NCI-H526 (cell line): ENCODE results near the gene MRPS6.

Experiments
- DNase-seq, 2 experiments: peaks; one replicate each; lab custom pipeline; 2025; lab: John Stamatoyannopoulos, UW

The MRPS6 gene

DNA sequence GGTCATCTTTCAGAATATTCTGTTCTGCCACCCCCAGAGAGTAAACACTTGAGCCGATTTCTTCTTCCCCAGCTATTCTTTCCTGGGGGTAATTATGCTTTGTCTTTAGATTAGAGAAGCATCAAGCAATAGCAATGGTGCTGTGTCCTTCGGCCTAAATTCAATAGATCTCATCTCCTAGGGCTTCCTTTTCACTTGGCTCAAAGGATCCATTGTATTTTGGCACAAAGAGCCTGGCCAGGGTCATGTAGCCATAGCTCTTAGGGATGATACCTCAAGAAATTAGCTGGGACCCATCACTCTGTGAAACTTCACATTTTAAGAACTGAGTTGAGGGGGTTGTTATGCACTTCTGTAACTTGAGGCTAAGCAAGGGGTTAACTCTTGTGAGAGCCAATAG lies 27.0 kb downstream of the MRPS6 start:
- DNase-seq = no peak

DNA sequence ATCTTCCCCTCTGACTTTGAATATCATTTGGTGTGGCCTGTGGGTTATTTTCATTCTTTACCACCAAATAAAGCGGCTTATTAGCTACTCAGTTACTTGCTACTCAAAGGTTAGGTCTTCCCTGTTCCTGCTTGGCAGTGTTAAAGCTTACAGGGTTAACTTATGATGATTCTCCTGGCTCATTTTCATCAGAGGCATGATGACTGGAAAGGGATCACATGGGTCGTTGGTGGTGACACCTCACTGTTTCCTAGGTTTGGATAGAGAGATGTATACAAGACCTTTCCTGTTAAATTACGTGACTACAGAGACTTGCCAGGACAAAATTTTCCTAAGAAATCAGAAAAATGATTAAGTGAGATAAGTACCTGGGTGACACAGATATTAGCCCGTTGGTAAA lies 27.4 kb downstream of the MRPS6 start:
- DNase-seq = no peak

DNA sequence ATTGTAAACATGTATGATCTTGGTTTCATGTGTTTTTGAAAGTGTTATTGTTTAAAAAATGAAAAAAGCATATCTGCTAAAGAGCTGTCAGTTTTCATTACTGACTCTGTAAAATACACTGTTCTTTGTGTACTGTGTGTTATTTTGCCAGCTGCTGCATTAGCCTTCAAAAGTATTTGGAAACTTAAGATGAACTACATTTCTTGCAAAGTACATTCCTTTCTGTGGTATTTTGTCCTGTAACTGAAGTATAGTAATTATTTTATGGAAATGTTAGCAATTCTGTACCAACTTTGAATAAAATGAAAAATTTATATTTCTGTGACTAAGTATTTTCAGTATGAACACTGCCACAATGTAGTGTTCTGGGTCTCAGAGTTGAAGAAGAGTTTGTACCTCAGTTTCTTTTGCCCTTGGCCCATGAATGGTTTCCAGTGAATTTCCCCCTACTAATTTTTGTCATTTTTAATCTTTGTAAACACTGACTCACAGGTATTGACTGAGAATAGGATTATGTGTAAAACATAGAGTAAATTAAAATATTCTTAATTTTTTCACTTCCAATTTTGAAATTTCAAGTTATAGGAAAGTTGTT lies 32.7 kb downstream of the MRPS6 start:
- DNase-seq = no peak

DNA sequence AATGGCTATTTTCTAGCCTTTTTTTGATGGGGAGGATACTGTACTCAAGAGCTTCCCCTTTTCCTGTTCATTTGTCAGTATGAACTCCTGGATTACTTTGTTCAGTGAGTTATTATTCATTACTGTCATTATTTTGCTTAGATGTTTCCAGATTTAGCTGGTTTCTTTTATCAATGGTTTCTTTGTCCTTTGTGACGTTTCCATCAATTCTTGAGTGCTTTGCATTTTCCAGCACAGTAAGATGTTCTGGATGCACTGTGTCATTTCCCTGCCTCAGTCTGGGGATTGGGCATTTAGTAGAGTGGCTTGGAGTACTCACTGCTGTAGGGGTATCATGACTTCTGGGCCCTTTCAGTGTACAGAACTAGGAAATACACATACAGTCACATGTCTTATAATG lies 34.2 kb downstream of the MRPS6 start:
- DNase-seq = no peak

DNA sequence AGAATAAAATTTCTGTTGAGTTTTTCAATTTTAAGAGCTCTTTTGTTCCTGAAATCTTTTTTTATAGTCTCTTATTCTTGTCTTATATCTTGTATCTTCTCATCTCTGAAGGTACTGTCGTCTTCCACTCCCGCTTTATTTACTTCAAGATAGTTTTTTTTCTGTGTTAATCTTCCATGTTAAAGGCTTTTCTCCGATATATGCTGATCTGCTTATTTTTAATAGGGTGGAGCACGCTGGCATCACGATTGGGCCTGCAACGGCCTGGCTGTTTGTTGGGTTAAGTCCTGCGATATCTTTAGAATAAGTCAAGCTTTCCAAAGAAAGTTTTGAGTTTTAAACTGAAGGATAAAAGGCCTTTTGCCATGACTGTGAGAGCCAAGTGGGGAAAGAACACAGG lies 35.7 kb downstream of the MRPS6 start:
- DNase-seq = no peak

DNA sequence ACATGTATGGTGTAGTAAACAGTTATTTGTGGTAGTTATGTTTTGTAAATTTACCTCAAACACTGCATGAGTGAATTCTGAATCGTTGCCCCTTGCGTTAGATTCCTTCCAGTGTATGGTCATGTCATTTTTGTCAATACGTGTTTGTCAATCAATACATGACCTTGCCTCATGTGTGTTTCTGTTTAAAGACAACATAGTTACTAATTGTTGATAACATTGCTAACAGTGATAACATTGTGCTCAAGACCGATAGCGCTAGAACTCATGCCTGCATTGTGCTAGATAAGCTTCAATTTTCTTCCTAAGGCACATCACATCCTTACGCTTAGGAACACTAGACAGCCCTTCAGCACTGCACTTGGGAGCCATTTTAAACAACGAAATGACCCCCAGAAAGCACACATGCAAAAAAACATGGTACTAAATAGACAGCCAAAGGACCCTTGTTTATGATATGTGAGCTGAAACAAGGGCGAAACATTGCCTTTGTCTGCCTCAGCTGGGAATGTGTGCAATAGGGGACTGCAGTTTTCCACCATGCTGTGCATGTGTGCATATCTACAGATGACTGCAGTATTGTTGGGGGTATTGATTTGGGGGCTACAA lies 37.3 kb downstream of the MRPS6 start:
- DNase-seq = no peak

DNA sequence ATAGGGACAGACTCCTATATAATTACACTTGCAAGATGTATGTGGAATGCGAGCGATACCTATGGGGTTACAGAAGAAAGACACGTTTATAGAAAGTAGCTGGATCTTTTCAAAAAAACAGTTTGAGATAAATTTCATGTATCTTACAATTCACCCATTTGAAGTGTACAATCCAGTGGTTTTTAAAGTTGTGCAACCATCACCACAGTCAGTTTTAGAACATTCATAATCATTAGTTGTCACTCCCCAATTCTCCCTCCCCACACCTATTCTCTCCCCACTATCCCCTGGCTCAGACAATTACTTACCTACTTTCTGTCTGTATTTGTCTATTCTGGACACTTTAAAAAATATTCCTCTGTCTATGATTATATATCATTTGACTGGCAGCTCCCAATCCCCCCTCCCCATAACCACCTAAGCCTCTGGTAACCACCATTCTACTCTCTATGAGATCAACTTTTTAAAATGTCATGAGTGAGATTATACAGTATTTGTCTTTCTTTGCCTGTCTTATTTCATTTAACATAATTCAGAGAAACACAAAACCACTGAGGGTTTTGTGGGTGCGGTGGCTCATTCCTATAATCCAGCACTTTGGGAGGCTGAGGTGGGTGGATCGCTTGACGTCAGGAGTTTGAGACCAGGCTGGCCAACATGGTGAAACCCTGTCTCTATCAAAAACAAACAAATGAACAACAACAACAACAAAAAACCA lies 39.1 kb downstream of the MRPS6 start:
- no peak for DNase-seq

DNA sequence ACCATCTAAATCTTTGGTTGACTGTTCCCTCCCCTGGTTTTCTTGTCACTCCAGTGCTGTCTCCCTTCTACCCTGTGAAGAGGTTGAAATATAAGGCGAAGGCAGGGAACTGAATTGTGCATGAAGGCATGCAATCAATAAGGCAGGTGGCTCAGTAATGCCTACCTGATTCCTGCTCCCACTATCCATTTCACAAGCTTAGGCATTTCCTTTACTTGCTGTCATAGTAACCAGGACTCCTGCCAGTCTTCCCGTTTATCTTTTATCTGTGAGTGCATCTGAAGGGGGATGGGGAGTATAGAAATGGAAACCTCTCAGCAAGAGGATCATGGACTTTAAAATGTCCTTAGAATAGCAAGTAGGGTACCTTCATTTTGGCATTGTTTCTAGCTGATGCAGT lies 40.5 kb downstream of the MRPS6 start:
- no peak for DNase-seq

DNA sequence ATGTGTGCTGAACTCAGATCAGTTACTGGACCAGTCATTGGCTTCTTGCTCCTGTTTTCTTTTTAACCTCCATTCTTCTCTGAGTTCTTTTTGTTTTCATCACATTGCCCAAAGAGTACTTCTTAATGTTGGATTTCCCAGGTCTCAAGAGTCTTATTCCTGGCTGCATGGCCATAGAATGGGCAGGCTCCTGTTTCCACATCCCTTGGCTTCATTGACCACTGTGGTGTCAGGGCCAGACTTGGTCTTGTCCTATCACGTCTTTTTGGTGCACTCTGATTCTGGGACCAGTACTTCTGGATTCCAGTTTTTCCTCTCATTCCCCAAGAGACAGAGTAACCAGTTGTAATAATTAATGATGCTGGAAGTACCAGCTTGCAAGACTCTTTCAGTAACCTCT lies 41.8 kb downstream of the MRPS6 start:
- no peak for DNase-seq

DNA sequence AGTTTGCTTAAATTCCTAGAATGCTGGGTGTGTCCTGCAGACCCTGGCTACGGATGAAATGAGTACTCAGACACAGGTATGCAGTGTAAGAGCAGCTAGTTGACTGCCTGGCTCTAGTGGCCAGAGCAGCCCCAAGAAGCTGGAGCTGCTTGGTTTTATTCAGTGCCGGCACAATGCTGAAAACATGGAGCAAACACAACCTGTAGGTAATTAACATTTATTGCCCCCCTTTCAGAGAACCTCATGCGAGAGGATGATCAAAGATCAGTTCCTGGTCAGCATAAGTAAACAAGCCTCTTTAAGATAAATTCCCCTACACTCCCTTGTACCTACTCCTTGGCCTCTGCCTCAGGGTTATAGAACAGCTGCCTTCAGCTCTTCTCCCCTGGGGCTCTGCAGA lies 43.2 kb downstream of the MRPS6 start:
- no peak for DNase-seq

DNA sequence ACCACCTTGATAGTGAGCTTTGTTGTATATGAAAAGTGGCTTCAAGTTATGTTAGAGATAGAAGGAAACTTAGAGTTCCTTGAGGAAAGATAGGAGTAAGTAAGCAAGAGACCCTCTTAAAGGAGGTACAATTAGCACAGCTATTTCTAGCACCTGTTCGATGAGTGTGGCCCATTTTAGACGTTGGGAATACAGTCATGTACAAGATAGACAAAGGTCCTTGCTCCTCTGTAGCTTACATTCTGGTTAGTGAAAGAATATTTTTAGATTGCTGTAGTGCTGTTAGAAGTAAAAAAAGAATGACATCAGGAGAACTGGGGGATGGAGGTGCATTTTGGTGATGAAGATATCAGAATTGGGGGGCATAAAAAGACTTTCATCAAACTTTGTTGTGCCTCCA lies 47.5 kb downstream of the MRPS6 start:
- DNase-seq = no peak

DNA sequence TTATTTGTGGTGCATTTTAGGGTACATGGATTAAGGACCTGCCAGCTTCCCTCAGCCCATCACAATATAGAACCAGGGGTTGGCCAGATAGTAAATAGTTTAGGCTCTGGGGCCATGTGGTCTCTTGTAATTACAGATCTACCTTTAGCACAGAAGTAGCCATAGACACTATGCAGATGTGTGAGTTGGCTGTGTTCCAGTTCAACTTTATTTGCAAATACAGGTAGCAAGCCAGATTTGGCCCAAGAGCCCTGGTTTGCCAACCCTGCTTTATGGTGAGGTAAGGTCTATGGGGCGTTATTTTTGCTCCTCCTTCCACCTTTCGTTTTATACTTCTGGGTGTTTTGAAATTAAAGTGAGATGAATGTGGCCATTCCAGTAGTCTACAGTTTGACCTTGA lies 48.7 kb downstream of the MRPS6 start:
- DNase-seq = peak in 1 of 2 experiments; percentile 19

DNA sequence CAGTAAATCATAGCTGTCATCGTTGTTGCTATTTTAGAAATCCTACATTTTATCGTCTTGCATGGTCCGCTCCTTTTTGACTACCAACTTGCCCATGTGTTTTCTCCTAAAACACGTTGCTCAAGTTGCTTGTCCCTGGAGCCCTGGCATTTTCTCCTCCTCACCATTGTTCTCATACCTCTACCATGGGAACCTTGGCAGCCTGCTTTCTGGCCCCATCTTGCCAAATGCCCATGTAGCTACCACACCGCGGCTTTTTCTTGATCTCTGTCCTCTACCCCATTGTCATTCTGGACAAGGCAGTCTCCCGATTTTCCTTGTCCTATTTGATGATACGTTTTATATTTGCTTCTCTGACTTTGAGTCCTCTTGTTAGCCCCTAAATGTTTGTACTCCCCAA lies 50.2 kb downstream of the MRPS6 start:
- DNase-seq = no peak

DNA sequence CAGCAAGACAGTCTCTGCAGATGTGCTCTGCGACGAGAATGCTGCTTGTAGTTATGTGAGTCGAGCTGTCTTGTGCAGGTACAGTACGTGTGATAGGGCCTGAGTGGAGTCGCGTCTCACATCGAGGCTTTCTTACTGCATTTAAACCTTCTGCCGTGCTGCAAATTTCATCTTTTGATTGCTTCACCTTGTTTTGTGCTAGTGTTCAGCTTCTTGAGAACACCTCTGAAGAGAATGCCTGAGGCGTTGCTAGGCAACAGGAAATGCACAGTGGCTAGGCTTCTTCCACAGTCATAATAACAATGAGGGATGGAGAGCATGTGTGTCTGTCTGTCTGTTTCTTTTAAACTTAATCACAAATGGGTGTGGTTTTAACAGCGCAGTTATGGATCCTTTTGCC lies 52.9 kb downstream of the MRPS6 start:
- DNase-seq = no peak

DNA sequence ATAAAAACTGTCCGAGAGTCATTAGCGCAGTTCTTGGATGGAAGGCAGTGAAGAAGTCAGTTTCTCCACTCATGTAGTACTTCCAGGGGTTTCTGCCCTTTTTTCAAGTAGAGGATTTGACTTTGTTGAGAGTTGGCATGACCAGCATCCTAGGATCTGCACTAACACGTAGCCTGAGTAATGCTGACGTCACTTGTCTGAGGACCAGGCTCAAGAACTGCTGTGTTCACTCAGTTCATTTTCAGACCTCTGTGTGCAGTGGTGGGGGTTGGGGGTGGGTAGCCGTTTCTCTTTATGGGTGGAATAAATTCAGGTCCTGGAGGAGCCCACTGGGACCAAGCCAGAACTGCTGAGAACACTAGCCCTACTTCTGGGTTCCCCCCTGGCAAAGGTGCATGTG lies 53.3 kb downstream of the MRPS6 start:
- DNase-seq = no peak

DNA sequence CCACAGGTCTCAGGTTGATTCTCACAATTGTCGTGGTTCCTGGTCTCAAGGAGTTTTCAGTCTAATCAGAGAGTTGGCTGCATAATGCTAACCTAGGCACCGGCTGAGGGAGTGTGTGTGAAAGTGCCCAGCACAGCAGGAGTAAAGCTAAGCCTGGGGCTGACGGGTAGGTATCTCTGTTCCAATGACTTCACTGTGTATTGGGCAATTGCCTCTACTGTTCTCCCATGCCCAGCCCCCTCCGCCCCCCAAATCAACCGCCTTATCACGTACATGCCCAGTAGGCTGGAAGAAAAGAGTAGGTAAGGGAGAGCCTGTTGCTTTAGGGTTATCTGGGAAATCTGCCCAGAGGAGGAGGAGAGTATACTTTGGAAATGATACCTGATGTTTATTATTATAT lies 54.7 kb downstream of the MRPS6 start:
- DNase-seq = no peak

DNA sequence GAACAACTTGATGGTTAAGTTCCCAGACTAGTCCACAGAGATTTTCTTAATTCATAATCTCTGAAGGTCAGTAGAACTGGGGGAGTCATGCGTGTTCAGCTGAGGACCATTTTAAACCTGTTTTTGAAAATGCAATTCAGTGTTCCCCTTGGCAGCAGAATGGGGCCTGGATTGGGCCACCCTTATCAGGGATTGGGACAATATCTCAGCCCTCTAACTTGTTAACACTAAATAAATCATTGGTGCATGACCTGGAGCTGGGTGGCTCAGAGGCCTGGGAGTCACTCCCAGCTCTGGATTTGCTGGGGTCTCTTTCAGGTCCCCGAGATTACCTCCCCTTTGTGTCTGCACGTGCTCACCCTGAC lies 55.3 kb downstream of the MRPS6 start:
- DNase-seq = no peak

DNA sequence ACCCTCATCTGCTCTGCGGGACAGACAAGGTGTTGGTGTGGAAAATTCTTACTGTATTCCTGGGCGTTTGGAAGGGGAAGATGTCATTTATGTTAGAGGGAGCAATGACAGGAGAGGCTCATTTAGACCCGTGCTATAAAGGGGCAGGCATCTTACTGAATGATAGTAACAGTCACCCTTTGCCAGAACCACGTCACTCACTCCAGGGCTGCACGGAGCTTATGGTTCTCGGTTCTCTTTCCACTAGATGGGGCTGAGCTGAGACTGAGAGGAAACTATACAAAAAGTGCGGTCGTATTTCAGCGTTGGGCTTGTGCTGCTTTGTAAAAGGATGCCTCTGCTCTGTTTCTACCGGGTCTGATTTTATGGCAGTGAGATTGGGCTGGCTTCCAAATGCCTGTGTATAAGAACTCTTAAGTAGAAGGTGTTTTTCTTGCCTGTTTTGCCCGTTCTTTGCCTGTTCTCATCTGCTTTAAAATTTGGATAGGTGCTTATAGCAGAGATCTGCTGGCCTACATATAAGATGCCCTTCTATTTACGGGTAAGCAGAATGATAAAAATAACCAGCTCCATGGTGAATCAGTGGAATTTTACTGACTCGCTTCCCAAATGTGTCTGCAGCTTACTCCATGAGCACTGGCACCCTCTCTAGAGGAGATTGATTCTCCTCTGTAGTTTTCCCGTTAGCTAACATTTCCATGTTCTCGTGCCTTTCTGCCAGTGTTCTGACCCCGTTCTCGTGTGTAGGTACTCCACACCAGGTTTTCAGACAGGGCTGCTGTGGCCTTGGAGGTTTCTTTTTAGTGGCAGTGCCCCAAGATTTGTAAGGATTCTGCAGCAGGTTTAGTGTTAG lies 55.9 kb downstream of the MRPS6 start:
- peak in 1 of 2 experiments; percentile 12 for DNase-seq

DNA sequence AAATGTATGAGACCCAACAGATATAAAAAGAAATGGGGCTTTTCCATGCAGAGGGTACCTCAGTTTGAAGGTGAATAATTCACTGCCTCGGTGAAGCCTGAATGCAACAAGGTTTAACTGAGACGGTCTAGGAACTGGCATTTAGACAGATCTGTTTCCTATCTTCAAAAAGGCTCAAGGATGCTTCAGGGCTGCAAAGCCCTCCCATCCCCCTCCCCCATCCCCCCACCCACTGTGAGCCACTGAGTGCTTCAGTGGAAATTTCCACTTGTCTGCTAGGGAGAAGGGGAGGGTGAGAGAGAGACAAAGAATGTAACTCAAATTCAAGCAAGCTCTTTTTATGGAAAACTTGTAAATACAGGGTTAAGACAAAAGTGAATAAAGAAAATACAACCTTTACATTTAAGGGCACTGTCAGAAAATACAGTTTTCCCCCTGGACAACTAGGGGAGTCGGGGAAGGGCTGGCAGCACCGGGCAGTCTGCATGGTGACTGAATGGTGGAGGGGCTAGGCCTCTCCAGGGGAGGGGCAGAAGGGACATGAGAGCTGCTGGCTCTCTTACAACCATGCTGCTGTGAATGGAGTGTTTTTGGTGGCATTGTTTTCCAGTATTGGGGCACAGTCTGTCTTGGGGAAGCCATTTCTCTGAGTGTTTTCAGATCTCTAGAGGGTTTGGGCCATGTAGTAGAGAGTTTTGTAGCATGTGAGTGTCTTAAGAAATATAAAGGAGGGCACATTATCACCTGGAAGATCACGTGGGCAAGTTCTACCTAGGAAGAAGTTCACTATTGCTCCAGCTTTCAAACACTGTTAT lies 56.7 kb downstream of the MRPS6 start:
- DNase-seq = no peak

DNA sequence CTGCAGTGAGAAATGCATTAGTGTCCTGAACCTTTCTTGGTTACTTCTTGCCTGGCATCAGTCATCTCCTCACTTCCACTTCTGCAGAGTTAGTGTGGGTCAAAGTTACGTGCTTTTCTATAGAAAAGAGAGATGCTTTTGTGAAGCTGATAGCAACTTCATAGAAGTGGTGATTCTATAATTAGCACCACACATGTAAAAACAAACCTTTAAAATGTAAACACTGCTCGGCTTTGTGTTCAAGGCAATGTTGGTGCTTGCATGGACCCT lies 57.3 kb downstream of the MRPS6 start:
- DNase-seq = no peak

DNA sequence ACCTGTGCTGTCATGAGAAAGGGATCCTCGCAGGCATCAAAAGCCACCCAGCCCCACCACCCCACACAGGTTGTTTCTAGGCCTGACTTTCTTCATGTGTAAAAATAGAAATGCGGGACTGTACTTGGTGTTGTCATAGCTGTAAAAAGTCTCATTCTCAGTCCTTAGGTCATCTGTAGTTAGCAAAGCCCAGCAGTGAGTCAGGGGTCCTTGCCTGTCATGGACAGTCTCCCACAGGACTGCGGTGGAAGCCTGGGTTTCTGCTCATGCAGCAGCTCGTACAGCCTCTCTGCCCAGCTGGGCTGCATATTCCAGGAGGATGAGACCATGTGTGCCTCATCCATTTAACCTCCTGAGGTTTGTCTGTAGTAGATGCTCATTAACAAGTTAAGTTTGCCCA lies 58.2 kb downstream of the MRPS6 start:
- no peak for DNase-seq

DNA sequence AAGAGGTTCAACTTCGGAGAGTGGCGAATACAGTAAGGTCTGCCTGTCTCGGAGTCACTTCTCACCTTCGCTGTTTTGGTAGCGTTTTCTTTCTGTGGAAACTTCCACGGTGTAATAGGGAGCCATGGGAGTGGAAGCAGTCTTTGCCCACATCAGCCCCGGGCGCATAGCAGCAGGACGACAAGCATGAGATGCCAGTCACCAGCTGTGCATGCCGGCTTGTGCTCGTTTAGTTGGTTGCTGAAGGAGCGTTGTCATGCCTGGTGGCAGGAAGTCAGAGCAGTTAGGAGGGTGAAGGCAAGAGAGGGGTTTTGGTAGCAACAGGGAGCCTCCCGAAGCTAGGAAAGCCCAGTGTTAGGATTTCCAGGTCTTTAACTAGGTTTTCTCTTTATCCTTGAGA lies 58.8 kb downstream of the MRPS6 start:
- no peak for DNase-seq
